Vagina (tissue), 2 donors: ENCODE measurements around the gene PALLD.

Experiments
- POLR2A ChIP-seq, 2 donors: fragments of 450-650 bp; IDR thresholded peaks; one replicate each; pipeline ENCODE4 v1.6.1; 2017; ENCODE audit warnings: antibody characterized with exemption in 2 of 2, mild to moderate bottlenecking in 2 of 2, moderate library complexity in 2 of 2
- TF ChIP-seq, protein P1 (sequence below), 3 experiments: fragments of 450-650 bp in 2 of 3; fragments of 200-600 bp in 1 of 3; sonication (generic) in 1 of 3; IDR thresholded peaks; one replicate each; pipeline ENCODE4 v1.5.1; 2017 to 2019; ENCODE audit warnings: antibody characterized with exemption in 3 of 3, mild to moderate bottlenecking in 2 of 3, moderate library complexity in 2 of 3

DNA sequence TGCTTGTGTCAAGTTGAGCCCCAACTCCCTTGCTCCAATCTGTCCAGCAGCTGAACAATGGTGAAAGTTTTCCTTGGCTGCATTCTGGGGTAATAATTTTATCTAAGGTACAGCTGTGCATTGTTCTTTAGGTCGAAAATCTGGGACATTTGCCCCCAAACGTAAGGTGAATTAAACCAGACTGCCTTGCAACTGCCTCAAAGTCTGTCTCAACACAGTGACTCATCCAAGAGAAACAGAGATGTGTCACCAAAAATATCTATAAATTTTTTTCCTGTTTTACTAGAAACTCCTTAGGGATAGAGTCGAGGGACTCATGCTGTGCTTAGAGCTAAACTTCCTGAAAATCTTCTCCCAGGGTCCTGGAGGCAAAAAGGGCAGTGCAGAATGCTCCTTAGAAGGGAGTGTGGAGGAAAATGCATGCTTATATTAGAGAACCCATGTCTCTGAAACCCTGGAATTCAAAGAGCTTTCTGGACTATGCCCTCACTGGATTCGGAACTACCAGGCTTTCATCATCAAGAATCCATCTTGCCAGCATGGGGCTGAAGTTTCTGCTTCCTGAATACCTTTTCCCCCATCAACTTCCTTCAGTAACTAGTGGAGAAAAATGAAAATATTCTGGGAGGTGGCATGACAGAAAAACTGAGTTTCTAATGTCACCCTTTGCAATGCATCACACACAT, 115.7 kb downstream of the PALLD start:
- TF ChIP-seq, protein P1, sequence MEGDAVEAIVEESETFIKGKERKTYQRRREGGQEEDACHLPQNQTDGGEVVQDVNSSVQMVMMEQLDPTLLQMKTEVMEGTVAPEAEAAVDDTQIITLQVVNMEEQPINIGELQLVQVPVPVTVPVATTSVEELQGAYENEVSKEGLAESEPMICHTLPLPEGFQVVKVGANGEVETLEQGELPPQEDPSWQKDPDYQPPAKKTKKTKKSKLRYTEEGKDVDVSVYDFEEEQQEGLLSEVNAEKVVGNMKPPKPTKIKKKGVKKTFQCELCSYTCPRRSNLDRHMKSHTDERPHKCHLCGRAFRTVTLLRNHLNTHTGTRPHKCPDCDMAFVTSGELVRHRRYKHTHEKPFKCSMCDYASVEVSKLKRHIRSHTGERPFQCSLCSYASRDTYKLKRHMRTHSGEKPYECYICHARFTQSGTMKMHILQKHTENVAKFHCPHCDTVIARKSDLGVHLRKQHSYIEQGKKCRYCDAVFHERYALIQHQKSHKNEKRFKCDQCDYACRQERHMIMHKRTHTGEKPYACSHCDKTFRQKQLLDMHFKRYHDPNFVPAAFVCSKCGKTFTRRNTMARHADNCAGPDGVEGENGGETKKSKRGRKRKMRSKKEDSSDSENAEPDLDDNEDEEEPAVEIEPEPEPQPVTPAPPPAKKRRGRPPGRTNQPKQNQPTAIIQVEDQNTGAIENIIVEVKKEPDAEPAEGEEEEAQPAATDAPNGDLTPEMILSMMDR (IDR thresholded peaks at IDR 0.05): no peak
- no peak for TF ChIP-seq POLR2A (IDR thresholded peaks at IDR 0.05)
